Endometrium (tissue), 2 donors: ENCODE results near the gene GMDS.

Experiments
- FAIRE-seq: peaks from 2 replicates; lab custom pipeline; 2012; peaks lifted over from hg19 to GRCh38; lab: Jason Lieb, UNC
- donor health status: control.
- donor health status: control.

The GMDS gene

DNA sequence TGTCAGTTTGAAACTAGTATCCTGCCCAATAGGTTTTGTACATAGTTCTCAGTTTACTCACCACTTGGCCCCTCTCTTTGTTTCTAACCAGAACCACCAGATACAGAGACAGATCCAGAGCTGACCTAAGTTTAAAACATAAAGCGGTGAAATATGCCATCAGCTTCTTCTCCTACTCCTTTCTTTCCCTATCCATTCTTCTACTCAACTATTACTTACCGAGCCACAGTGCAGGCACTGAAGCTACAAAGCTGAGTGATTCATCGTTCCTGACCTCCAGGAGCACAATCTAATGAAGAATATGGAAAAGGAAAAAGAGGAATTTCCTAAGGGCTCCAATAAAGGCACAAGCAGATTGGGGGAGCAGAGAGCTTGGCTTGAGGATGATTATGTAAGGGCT, 349.7 kb downstream of the GMDS start:
- no peak for FAIRE-seq

DNA sequence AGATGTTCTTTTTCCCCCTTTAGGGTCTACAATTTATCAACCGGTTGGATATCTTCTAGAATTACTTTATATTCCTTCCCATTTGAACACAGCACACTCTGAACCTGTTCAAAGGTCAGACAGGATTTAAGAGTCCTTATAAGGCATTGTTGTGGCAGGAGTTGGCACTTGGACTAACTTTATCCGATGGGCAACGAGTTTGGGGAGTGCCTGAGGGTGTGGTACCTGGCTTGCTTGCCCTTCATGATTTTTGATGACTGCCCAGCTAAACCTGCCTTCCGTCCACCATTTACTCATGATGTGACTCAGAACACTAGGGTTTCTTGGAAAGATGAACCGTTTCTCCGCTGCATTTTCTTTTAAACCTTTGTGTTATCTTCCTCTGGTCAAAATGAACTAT, 350.5 kb downstream of the GMDS start:
- FAIRE-seq = no peak

DNA sequence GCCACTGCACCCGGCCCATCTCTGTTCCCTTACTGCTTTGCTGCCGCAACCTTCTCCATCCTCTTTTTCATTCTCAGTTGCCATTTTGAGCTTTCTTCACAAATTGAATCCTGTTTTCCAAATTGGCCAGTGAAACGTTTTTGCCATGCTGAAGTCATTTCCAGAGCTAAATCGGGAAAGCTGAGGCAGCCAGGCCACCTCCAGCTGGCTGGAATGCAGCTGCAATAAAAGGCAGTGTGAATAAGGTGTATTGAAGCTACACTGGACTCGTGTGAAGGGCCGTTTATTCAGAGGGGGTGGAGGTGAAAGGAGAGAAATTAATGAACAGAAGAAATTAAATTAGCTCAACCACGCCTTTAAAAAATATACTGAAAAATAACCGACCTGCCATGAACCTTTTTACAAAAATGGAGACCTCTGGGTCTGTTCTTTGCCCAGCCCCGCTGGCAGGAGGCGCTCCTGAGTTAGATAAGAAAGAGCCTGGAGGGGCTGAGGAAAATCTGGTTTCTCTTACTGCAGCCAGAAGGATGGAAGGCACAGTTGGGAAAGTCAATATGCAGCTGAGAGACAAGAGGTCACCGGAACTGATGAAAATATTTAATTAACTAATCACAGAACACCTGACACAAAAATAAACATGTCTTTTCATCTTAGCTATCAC, 351.8 kb downstream of the GMDS start:
- FAIRE-seq = no peak

GRCh38 chr6:1892716-1893115, 352.7 kb downstream of the GMDS start:
- FAIRE-seq = no peak

DNA sequence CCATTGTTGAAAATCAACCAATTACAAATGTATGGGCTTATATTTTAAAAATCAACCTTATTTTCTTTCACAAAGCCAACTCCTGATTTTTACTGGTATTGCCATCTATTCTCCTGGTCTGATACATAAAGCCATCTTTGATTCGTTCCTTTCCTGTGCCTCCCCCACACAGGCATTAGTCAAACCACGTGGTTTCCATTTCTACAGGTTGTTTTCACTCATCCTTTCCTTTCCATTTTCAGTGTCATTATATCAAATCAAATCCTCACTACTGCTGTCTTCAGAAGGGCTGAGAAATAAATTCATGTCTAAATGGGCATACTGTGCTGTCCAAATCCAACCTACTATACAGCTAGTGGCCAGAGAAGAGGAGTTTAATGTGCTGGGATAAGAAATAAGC, 354.4 kb downstream of the GMDS start:
- FAIRE-seq = no peak

DNA sequence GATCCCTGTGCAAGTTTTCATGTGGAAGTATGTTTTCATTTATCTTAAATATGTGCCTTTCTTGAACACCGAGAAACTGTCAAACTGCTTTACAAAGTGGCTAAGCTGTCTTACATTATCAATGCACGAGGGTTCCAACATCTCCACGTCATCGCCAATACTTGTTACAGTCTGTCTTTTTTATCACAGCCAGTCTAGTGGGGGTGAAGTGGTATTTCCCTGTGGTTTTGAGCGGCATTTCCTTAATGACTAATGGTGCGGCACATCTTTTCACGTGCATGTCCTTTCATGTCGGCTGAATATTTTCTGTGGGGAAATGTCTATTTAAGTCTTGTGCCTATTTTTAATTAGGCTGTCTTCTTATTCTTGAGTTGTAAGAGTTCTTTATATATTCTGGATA, 355.3 kb downstream of the GMDS start:
- FAIRE-seq = no peak

- no peak for FAIRE-seq
Measured at GRCh38 chr6:1885576-1886011, 359.8 kb downstream of the GMDS start.

DNA sequence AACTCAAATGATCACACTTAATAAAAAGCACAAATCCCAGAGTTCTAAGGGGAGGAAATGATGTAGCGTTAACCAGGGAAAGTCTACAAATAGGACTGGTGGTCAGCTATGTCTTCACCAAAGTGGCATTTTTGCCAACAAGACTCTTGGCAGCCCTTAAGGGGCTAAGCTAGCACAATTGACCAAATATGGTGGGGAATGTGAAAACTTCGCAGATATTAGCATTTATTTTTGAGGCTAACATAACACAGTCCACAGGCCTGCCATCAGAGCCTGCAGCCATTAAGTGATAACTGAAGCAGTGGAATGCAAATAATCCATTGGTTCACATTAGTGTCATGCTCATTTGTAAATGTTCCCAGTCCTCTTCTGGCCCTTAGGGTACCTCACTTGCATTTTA, 361.1 kb downstream of the GMDS start:
- FAIRE-seq = no peak

GRCh38 chr6:1878330-1878729, 367.1 kb downstream of the GMDS start:
- FAIRE-seq = no peak

- FAIRE-seq = no peak
Measured at GRCh38 chr6:1873781-1874180, 371.6 kb downstream of the GMDS start.

DNA sequence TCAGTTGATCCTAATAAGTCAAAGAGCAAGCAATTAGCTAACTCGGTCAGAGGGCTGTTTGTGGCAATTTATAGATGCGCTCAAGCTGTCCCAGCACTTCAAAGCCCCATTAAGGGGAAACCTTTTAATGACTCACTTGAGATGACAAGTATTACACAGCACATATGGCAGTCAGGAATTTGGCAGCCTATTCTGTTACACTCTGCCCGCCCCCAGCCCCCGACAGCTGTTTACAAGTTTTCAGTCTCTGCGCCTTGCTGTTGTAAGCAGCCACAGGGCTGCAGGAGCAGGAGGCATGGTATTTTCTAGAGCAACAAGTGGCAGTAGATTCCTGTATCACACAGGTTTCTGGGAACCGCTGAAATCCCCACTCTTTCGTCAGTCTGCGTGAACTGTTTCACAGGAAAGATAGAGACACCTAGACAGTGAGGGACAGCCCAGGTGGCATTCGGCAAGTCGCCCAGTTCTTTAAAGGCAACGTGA, 372.7 kb downstream of the GMDS start:
- FAIRE-seq = peak; percentile 78

DNA sequence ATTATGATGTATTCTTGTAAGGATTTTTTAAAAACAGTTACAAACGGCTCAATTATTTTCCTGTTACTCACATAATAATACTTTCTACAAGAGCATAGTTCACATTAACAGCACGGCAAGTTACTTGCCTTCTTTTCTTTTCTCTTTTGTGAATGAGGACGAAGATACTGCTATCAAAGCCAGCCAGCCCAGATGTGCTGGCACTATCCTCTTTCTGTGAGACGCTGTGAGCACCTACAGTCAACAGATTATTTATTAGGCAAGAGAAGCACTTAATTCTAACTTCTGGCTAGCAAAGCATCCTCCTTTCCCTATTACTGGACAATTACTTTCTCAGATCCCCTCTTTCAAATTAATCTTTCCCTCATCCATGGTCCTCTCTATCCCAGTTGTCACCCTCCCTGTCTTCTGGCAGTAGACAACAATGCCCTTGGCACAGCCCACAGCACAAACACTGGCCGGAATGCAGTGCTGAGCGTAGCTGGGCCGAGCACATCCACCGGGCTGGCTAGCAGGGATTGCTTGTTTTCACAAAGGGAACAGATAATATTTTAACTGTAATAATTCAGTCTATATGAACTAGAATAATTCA, 373.6 kb downstream of the GMDS start:
- no peak for FAIRE-seq

DNA sequence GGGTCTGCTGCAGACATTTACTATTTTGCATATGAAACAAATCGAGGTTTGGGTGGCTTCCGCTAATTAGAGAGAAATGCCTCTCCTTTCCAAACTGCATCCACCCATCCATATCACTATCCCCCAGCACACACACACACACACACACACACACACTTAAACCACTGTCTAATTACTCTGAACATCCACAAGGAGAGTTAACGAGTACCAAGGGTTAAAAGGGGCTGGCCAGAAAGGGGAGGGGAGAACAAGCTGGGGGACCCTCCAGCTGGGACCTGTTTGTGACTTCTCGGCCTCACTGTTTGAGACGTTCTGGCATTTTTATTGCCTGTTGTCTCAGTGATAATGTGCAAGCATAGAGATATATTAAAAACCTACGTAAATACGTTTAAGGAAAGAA, 374.5 kb downstream of the GMDS start:
- FAIRE-seq = no peak

- no peak for FAIRE-seq
Measured at GRCh38 chr6:1870251-1870650, 375.2 kb downstream of the GMDS start.

GRCh38 chr6:1869769-1870168, 375.6 kb downstream of the GMDS start:
- no peak for FAIRE-seq

- no peak for FAIRE-seq
Measured at GRCh38 chr6:1869308-1869707, 376.1 kb downstream of the GMDS start.

- FAIRE-seq = no peak
Measured at GRCh38 chr6:1868561-1869261, 376.7 kb downstream of the GMDS start.

DNA sequence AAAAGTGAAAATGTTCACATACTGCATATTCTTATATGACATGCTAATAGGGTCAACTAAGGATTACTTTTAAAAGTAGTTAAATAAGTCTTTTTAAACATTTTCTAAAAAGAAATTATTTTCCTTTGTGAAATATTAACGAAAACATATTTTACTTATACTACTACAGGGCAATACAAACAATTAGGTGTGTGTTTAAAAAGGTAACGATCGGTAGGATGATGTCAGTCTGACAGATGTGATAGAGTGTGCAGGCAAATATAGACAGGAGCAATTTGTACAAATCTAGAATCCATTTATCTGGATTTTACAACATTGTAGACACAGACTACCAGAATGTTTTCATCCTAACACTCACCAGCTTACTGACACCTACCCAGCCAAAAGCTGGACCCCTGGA, 378.2 kb downstream of the GMDS start:
- no peak for FAIRE-seq

DNA sequence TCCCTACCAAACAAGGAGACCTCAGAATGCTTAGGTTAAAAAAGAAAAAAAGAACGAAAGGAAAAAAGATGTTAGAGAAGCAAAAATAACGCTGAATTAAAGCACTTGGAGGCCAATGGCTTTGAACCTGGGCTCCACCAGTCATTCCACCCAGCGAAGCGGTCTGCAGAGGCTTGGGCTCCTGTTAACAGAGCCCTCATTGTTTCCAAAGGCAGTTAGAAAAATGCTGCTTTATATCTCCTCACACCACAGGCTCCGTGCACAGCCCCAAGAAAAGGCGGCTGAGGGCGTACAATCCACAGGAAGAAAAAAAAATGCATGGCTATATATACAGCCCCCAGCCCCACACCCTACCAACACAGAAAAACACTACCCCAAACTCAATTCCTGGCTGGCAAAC, 379.8 kb downstream of the GMDS start:
- no peak for FAIRE-seq

GRCh38 chr6:1864496-1864895, 380.9 kb downstream of the GMDS start:
- FAIRE-seq = no peak

GRCh38 chr6:1862411-1862810, 383.0 kb downstream of the GMDS start:
- FAIRE-seq = no peak

- no peak for FAIRE-seq
Measured at GRCh38 chr6:1860756-1861348, 384.6 kb downstream of the GMDS start.

GRCh38 chr6:1858859-1859258, 386.5 kb downstream of the GMDS start:
- FAIRE-seq = no peak
